Esophagus squamous epithelium (tissue), 5 donors: ENCODE measurements around the gene IFNA7. TPM values are rescaled to one million over a fixed set of nuclear protein-coding genes. Genes with fewer than 3 reads are reported as not detected.
"Not testable (repeated sequence)": the region's sequence is repeated elsewhere in the genome, so short reads cannot be mapped to it uniquely, and the experiment has no call there.

Experiments
- DNase-seq: peaks from one replicate; lab custom pipeline; 2025; lab: John Stamatoyannopoulos, UW
- H3K27ac ChIP-seq, 4 donors: fragments of 200-600 bp; sonication (generic); one replicate each; pipeline ENCODE4 v1.5.1; 2016 to 2019; ENCODE audit warnings: mild to moderate bottlenecking in 1 of 4
- H3K27me3 ChIP-seq, 4 donors: fragments of 200-600 bp; sonication (generic); 1 replicate in 3 of 4; 2 replicates in 1 of 4; pipeline versions ENCODE4 v1.5.1 to v1.6.0; 2017 to 2021; ENCODE audit warnings: antibody characterized with exemption in 1 of 4
- H3K36me3 ChIP-seq, 3 donors: fragments of 200-600 bp; sonication (generic); one replicate each; pipeline ENCODE4 v1.5.1; 2016 to 2019
- H3K4me1 ChIP-seq, 3 donors: fragments of 200-600 bp; sonication (generic); one replicate each; pipeline ENCODE4 v1.5.1; 2017 to 2019
- H3K4me3 ChIP-seq, 4 donors: fragments of 200-600 bp; sonication (generic); 1 replicate in 3 of 4; 2 replicates in 1 of 4; pipeline ENCODE4 v1.5.1; 2016 to 2019; ENCODE audit warnings: mild to moderate bottlenecking in 2 of 4, moderate library complexity in 1 of 4
- H3K9me3 ChIP-seq, 3 donors: fragments of 200-600 bp; sonication (generic); one replicate each; pipeline ENCODE4 v1.5.1; 2016 to 2019
- POLR2A ChIP-seq, 4 donors: fragments of 450-650 bp; IDR thresholded peaks; one replicate each; pipeline ENCODE4 v1.6.1; 2017; ENCODE audit warnings: antibody characterized with exemption in 4 of 4, mild to moderate bottlenecking in 4 of 4, moderate library complexity in 3 of 4
- WGBS, 2 donors: methylation state at CpG; one replicate each; pipeline ENCODE4 v1.1.5; 2018; 5-methylcytosine and 5-hydroxymethylcytosine counted together
- intact Hi-C: fragments of 100-400 bp; cut with DNase I; formaldehyde crosslinking; loops from one replicate; pipeline ENCODE4 v1.15.0; 2022
- total RNA-seq, 4 donors: library from RNA; depleted of rRNA; stranded (reverse); fragments of >200 nt; gene quantifications; one replicate each; pipeline ENCODE4 v1.1.0, GENCODE V29; 2016
- TF ChIP-seq, protein P1 (sequence below), 6 experiments: fragments of 450-650 bp in 4 of 6; fragments of 200-600 bp in 2 of 6; sonication (generic) in 2 of 6; IDR thresholded peaks; one replicate each; pipeline ENCODE4 v1.5.1; 2016 to 2019; ENCODE audit warnings: antibody characterized with exemption in 6 of 6, mild to moderate bottlenecking in 4 of 6, moderate library complexity in 4 of 6
- donor health status: DM: yes; HTN: yes; CAD: no.

IFNA7 gene
- not detected for total RNA-seq

DNA sequence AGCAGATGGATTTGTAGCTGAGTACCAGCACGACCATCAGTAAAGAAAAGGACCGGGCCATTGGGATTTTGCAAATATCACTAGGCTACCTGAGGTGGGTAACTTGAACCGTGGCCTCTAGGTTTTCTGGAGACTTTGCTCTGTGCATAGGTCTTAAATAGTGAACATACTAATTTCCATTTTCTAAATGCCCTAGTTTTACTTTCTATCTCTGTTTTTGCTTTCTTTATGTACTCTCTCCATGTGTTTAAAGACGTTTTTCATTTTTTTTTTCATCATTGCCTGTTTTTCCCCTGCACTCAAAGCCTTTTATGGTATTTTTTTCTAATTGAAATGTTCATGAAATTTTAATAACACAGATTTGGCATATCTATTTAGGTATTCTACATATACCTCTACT lies at the start of gene IFNA7:
Gene IFNA7, minus strand, starts transcription at position 101 of the 400 bp plus-strand sequence. Its CDS starts 40 bp downstream, at position 61.
- DNase-seq, intact Hi-C loops, H3K27me3 ChIP-seq, H3K4me1 ChIP-seq, H3K27ac ChIP-seq, H3K4me3 ChIP-seq, H3K36me3 ChIP-seq, H3K9me3 ChIP-seq: not testable (repeated sequence)
- 57 to 63% methylated on average over 4 of the region's 4 CpGs for WGBS, 2 donors

DNA sequence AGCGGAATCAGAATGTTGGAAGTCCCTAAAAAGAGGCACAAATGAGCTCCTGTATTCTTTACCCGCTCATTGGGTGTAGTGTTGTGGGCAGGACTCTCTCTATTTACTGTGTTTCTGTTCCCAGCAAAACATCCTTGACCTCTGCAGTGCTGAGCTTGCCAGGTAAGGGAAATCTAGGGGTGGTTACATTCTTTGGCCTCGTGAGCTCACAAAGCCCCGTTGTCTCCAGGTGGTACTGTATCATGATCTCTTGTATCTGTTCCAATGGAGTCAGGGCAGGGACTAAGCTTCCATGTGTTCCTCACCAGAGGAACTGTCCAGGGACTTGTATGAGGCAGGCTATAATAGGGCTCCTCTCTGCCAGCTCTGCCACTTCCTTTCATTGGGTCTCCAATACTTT lies 49.6 kb upstream of the IFNA7 start:
- peaks cover 0 to 16% (median 1%) of the 10 kb centered on the region in 4 donors for H3K27me3 ChIP-seq
- 51 to 63% methylated on average over 3 to 4 of the region's 4 CpGs for WGBS, 2 donors
- no peak overlapping the region for H3K4me3 ChIP-seq
- H3K4me1 ChIP-seq = peaks cover 0 to 10% (median 4%) of the 10 kb centered on the region in 3 donors
- no peaks in the 10 kb centered on the region for H3K9me3 ChIP-seq
- H3K36me3 ChIP-seq = no peaks in the 10 kb centered on the region
- no peak for TF ChIP-seq POLR2A (IDR thresholded peaks at IDR 0.05)
- TF ChIP-seq, protein P1, sequence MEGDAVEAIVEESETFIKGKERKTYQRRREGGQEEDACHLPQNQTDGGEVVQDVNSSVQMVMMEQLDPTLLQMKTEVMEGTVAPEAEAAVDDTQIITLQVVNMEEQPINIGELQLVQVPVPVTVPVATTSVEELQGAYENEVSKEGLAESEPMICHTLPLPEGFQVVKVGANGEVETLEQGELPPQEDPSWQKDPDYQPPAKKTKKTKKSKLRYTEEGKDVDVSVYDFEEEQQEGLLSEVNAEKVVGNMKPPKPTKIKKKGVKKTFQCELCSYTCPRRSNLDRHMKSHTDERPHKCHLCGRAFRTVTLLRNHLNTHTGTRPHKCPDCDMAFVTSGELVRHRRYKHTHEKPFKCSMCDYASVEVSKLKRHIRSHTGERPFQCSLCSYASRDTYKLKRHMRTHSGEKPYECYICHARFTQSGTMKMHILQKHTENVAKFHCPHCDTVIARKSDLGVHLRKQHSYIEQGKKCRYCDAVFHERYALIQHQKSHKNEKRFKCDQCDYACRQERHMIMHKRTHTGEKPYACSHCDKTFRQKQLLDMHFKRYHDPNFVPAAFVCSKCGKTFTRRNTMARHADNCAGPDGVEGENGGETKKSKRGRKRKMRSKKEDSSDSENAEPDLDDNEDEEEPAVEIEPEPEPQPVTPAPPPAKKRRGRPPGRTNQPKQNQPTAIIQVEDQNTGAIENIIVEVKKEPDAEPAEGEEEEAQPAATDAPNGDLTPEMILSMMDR (IDR thresholded peaks at IDR 0.05) = no peak
- no peak overlapping the region for H3K27ac ChIP-seq
- intact Hi-C loops = loop anchor here (10.0 kb wide), 1 partner anchor 543 kb away; no protein-coding TSS in a partner anchor
- DNase-seq = no peak

DNA sequence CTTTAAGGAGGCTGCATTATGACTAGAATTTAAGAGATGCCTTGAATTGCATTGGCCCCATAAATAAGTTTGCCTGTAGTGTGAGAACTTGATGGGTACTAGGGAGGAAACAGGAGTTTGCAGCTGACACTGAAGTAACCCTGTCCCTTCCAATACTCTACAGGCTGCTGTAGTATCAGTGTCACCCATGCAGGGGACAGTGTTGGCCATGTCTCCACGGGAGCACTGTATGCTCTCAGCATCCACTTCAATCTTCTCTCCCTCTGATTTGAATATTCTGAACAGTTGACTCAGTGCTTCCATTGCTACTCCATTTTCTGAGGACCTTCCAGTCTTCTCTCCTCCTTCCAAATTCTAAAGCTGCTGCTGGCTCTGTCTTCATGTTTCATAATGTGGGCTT lies 49.2 kb upstream of the IFNA7 start:
- TF ChIP-seq, protein P1 (IDR thresholded peaks at IDR 0.05) = no peak
- TF ChIP-seq POLR2A (IDR thresholded peaks at IDR 0.05) = no peak
- no peaks in the 10 kb centered on the region for H3K36me3 ChIP-seq
- no peak overlapping the region for H3K27ac ChIP-seq
- WGBS, 2 donors = 42 to 47% methylated on average over 1 of the region's 1 CpG
- DNase-seq = no peak
- H3K27me3 ChIP-seq = peaks cover 0 to 16% (median 1%) of the 10 kb centered on the region in 4 donors
- intact Hi-C loops = loop anchor here (10.0 kb wide), 1 partner anchor 544 kb away; no protein-coding TSS in a partner anchor
- peaks cover 0 to 10% (median 4%) of the 10 kb centered on the region in 3 donors for H3K4me1 ChIP-seq
- no peaks in the 10 kb centered on the region for H3K9me3 ChIP-seq
- no peak overlapping the region for H3K4me3 ChIP-seq

DNA sequence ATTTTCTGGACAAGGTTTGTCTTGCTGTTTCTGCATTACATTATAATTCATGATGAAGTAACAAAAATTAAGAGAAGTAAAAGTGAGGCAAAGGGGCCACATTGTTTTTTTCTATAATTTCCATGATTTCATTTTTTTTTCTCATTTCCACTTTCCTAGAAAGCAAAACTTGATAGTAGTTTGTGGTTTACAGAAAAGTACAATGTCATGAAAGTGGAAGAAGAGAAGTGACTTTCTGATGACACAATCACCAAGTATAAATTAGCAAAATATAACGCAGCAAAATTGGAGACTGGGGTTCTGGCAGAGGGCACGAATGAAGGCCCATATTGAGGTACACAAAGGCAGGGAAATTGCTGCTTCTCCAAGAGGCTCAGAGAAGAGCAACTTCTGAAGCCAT lies 42.8 kb upstream of the IFNA7 start:
- Histone ChIP-seq H3K27ac (no peak overlapping the region), H3K4me1 (no peaks in the 10 kb centered on the region), H3K36me3 (no peaks in the 10 kb centered on the region), H3K4me3 (no peak overlapping the region), H3K27me3 (peaks cover 0 to 7% (median 1%) of the 10 kb centered on the region in 4 donors), H3K9me3 (no peaks in the 10 kb centered on the region)
- no peak for DNase-seq
- 27 to 53% methylated on average over 1 to 2 of the region's 2 CpGs for WGBS, 2 donors
- no peak for TF ChIP-seq POLR2A (IDR thresholded peaks at IDR 0.05)
- TF ChIP-seq, protein P1 (IDR thresholded peaks at IDR 0.05) = no peak
- intact Hi-C loops = no loop called here

DNA sequence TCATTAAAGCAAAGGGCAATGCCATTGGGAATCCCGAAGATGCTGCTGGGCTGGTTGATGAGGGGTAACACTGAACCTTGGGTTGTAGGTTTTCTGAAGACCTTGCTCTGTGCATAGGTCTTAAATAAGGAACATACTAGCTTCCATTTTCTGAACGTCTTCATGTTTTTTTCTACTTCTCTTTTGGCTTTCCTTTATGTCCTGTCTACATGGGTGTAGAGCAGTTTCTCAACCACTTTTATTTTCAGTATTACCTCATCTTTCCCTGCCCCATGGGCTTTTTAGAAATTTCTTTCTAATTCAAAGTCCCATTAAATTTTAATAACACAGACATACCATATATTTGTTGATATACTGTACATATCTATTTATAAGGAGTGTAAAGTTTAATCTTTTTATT lies 37.9 kb upstream of the IFNA7 start, which contains the start of gene IFNA14:
Gene IFNA14, minus strand, starts transcription at position 95 of the 400 bp plus-strand sequence. Its CDS starts 70 bp downstream, at position 25.
- Histone ChIP-seq H3K27me3 (peaks cover 0 to 4% (median 0%) of the 10 kb centered on the region in 4 donors), H3K27ac (no peak within 1 kb of the TSS), H3K4me1 (no peaks in the 10 kb centered on the region), H3K4me3 (no peak within 1 kb of the TSS), H3K9me3 (no peaks in the 10 kb centered on the region), H3K36me3 (no peaks in the 10 kb centered on the region)
- intact Hi-C loops = no loop called here
- WGBS, 2 donors = 74 to 80% methylated on average over 2 of the region's 2 CpGs
- no peak for DNase-seq
- TF ChIP-seq, protein P1 (IDR thresholded peaks at IDR 0.05) = no peak
- no peak for TF ChIP-seq POLR2A (IDR thresholded peaks at IDR 0.05)

DNA sequence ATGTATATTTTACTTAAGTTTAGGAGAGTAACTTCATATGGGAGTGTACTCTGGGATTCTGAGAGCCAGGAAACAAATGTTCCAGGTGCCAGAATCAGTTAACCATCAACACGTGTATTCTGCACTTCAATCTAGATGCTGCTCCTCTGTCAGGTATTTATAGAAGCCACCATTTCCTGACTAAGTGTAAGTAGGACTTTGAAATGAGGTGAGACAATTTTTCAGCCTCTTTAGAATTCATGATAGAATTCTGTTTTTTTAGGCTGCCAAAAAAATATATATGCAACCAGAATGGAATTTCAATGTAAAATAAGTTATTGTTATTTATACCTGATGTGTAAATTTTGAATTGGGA lies 34.3 kb upstream of the IFNA7 start:
- WGBS, 2 donors = 7 to 26% methylated on average over 1 of the region's 1 CpG
- H3K4me1 ChIP-seq, H3K27ac ChIP-seq, H3K9me3 ChIP-seq, intact Hi-C loops, H3K4me3 ChIP-seq, DNase-seq, H3K27me3 ChIP-seq, H3K36me3 ChIP-seq: not testable (repeated sequence)
